Daoy (cell line): ENCODE data around the gene MED22. TPM values are rescaled to one million over a fixed set of nuclear protein-coding genes. Genes with fewer than 3 reads are reported as not detected.
A peak's percentile ranks its signal among the peaks of the same experiment; 100 is the strongest.

ENCODE experiments used
- DNase-seq: peaks from one replicate; pipeline ENCODE4 v3.0.0-alpha.2; 2015; ENCODE audit warnings: low read depth
- total RNA-seq: library from RNA; depleted of rRNA; stranded (reverse); fragments of >200 nt; shearing (Covaris generic); gene quantifications from 2 replicates; pipeline ENCODE4 v1.2.3, GENCODE V29; 2014

MED22 gene
- total RNA-seq, 1 experiment from 2014 or later: 28.2 TPM

- peak; percentile 99 for DNase-seq
Observed at GRCh38 chr9:133375724-133376654, 28.1 kb upstream of the MED22 start, which contains the start of the genes STKLD1 and SURF4. TSS of gene STKLD1 (plus strand) at chr9:133376366. CDS start at chr9:133376474, 108 bp downstream. TSS of gene SURF4 (minus strand) at chr9:133376060. CDS start at chr9:133375969, 91 bp downstream.

- DNase-seq: peak; percentile 55
Observed at GRCh38 chr9:133375116-133375723, 27.3 kb upstream of the MED22 start.

- DNase-seq: peak; percentile 52
Observed at GRCh38 chr9:133374612-133375115, 26.7 kb upstream of the MED22 start.

GRCh38 chr9:133372144-133372543 is 24.2 kb upstream of the MED22 start:
- no peak for DNase-seq

- no peak for DNase-seq
Observed at GRCh38 chr9:133371261-133371711, 23.4 kb upstream of the MED22 start.

- no peak for DNase-seq
Observed at GRCh38 chr9:133370685-133371084, 22.8 kb upstream of the MED22 start.

- DNase-seq: no peak
Observed at GRCh38 chr9:133369933-133370332, 22.0 kb upstream of the MED22 start.

GRCh38 chr9:133369422-133369821 is 21.5 kb upstream of the MED22 start:
- no peak for DNase-seq

GRCh38 chr9:133368249-133368881 is 20.4 kb upstream of the MED22 start:
- DNase-seq: no peak

- no peak for DNase-seq
Observed at GRCh38 chr9:133367778-133368177, 19.8 kb upstream of the MED22 start.

GRCh38 chr9:133367221-133367620 is 19.3 kb upstream of the MED22 start:
- DNase-seq: no peak

GRCh38 chr9:133366435-133366834 is 18.5 kb upstream of the MED22 start:
- no peak for DNase-seq

- no peak for DNase-seq
Observed at GRCh38 chr9:133362359-133363044, 14.6 kb upstream of the MED22 start.

- DNase-seq: no peak
Observed at GRCh38 chr9:133361507-133362092, 13.7 kb upstream of the MED22 start.

- no peak for DNase-seq
Observed at GRCh38 chr9:133360400-133361393, 12.8 kb upstream of the MED22 start.

- DNase-seq: no peak
Observed at GRCh38 chr9:133359399-133360175, 11.7 kb upstream of the MED22 start.

GRCh38 chr9:133357656-133358055 is 9.7 kb upstream of the MED22 start:
- DNase-seq: no peak

- DNase-seq: peak; percentile 89
Observed at GRCh38 chr9:133356391-133357091, 8.6 kb upstream of the MED22 start, which contains the start of the genes SURF1 and SURF2. TSS of gene SURF1 (minus strand) at chr9:133356487. CDS start at chr9:133356453, 34 bp downstream. TSS of gene SURF2 (plus strand) at chr9:133356550. CDS start at chr9:133356593, 43 bp downstream.
